ENCODE data around the gene FAM110A.

- no peak for TF ChIP-seq EP300 (IDR thresholded peaks at IDR 0.05)
- no peak for TF ChIP-seq CTCF (IDR thresholded peaks at IDR 0.05)
- no peak for TF ChIP-seq POLR2A (IDR thresholded peaks at IDR 0.05)
Observed at GRCh38 chr20:878511-879307, 45.2 kb downstream of the FAM110A start.
